Sigmoid colon (tissue), 7 donors: Measurements from ENCODE around the gene PHKB. TPM values are rescaled to one million over a fixed set of nuclear protein-coding genes. Genes with fewer than 3 reads are reported as not detected.

Experiments used
- DNase-seq: peaks from one replicate; pipeline ENCODE4 v3.0.0-alpha.2; 2019
- H3K27ac ChIP-seq, 4 donors: fragments of 200-600 bp; sonication (generic); one replicate each; pipeline ENCODE4 v1.5.1; 2016 to 2019; ENCODE audit warnings: mild to moderate bottlenecking in 1 of 4
- H3K27me3 ChIP-seq, 3 donors: fragments of 200-600 bp; sonication (generic); one replicate each; pipeline ENCODE4 v1.5.1; 2019; ENCODE audit warnings: mild to moderate bottlenecking in 1 of 3
- H3K36me3 ChIP-seq, 4 donors: fragments of 200-600 bp; sonication (generic); one replicate each; pipeline ENCODE4 v1.5.1; 2016 to 2019
- H3K4me1 ChIP-seq, 4 donors: fragments of 200-600 bp; sonication (generic); one replicate each; pipeline ENCODE4 v1.5.1; 2017 to 2019
- H3K4me3 ChIP-seq, 4 donors: fragments of 200-600 bp; sonication (generic); one replicate each; pipeline ENCODE4 v1.5.1; 2017 to 2019; ENCODE audit warnings: mild to moderate bottlenecking in 2 of 4, moderate library complexity in 1 of 4
- H3K9me3 ChIP-seq, 4 donors: fragments of 200-600 bp in 3 of 4; sonication (generic) in 3 of 4; one replicate each; pipeline versions ENCODE4 v1.5.1 to v1.6.1; 2013 to 2019
- CTCF ChIP-seq, 4 experiments: fragments of 450-650 bp in 3 of 4; fragments of 200-600 bp in 1 of 4; IDR thresholded peaks; one replicate each; pipeline ENCODE4 v1.5.1; 2016 to 2019; ENCODE audit warnings: antibody characterized with exemption in 4 of 4, mild to moderate bottlenecking in 3 of 4, moderate library complexity in 2 of 4
- EP300 ChIP-seq, 4 donors: sonication (generic); formaldehyde crosslinking; IDR thresholded peaks; one replicate each; pipeline ENCODE4 v1.6.1; 2017; ENCODE audit warnings: antibody characterized with exemption in 4 of 4
- POLR2A ChIP-seq, 2 donors: fragments of 450-650 bp; IDR thresholded peaks; one replicate each; pipeline ENCODE4 v1.6.1; 2016; ENCODE audit warnings: antibody characterized with exemption in 2 of 2, mild to moderate bottlenecking in 2 of 2, moderate library complexity in 2 of 2
- POLR2AphosphoS5 ChIP-seq, 4 donors: sonication (generic); formaldehyde crosslinking; IDR thresholded peaks; one replicate each; pipeline ENCODE4 v1.6.1; 2017; ENCODE audit warnings: antibody characterized with exemption in 4 of 4
- WGBS, 2 donors: extraction: QIAGEN DNeasy Blood & Tissue Kit; methylation state at CpG; one replicate each; pipeline ENCODE4 v1.1.7; 2013; 5-methylcytosine and 5-hydroxymethylcytosine counted together
- intact Hi-C: fragments of 100-400 bp; cut with DNase I; formaldehyde crosslinking; loops from one replicate; pipeline ENCODE4 v1.15.1; 2023
- polyA plus RNA-seq, 3 donors: library from polyadenylated mRNA; stranded (reverse); fragments of 200-250 nt; gene quantifications; one replicate each; pipeline ENCODE4 v1.2.3, GENCODE V29; 2013
- total RNA-seq, 4 donors: library from RNA; depleted of rRNA; stranded (reverse); fragments of >200 nt; gene quantifications; one replicate each; pipeline ENCODE4 v1.1.0, GENCODE V29; 2016
- donor health status: healthy with polysubstance abuse.
- donor health status: Bipolar disorder and iron deficiency.
- donor health status: healthy.

The PHKB gene
- total and polyA plus RNA-seq, 7 donors, result 24.6 to 95.6 (median 60.5) TPM

DNA sequence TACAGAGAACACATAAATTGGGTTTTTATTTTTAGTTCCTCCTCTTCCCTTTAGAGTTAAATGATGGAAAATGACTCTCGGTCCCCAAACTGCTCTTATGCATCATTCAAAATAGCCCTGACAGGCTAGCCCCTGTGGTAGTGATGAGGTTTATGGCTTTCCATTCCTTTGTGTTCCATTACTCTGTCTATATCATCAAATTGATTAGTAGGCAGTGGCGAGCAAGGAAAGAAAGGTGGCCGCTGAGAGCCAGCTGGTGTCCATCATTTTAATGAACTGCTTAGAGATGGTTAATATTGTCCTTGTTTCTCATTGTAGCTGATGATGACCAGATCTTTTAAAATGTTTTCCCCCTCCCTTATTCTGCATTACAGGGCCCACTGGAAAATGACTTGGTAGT lies 179.5 kb downstream of the PHKB start:
- Histone ChIP-seq H3K4me3 (no peak overlapping the region), H3K9me3 (no peaks in the 10 kb centered on the region), H3K36me3 (peaks cover 0 to 3% (median 0%) of the 10 kb centered on the region in 4 donors), H3K4me1 (peaks cover 0 to 18% (median 8%) of the 10 kb centered on the region in 4 donors), H3K27ac (no peak overlapping the region), H3K27me3 (no peaks in the 10 kb centered on the region)
- DNase-seq, result no peak
- 91 to 99% methylated on average over 3 of the region's 3 CpGs for WGBS, 2 donors
- intact Hi-C loops, result no loop called here
- no peak for TF ChIP-seq CTCF (IDR thresholded peaks at IDR 0.05)
- TF ChIP-seq POLR2A (IDR thresholded peaks at IDR 0.05), result no peak
- TF ChIP-seq POLR2AphosphoS5 (IDR thresholded peaks at IDR 0.05), result no peak

DNA sequence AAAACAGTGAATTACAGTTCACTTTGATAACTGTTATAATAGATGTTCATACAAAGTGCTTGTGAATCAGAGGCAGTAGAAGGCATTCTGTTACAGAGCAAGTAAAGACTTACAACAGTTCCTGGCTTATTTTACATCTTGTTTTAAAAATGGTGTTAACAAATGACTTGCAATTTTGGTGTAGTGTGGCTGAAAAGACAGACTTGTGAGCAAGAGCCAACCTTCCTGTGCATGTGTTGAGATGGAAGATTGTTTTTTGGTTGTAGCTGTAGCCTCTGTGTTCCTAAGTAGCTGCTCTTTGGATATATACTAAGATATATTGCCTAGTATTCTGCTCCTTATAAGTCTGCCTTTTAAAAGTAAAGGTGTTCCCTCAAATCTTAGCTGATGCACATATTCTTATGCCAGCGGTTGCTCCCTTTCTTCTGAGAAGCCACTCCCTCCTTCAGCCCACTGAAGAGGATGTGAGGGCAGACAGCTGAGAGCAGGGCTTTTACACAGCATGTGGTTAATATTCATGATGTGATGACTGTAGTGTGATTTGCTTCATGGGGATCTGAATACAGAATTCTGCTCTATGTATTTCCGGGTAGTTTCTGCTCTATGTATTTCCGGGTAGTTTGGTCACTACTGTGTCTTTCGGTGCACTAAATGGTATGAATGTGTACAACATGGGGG lies 182.3 kb downstream of the PHKB start:
- 75 to 94% methylated on average over 4 of the region's 4 CpGs for WGBS, 2 donors
- intact Hi-C loops, result no loop called here
- Histone ChIP-seq H3K9me3 (no peaks in the 10 kb centered on the region), H3K4me1 (peaks cover 0 to 18% (median 8%) of the 10 kb centered on the region in 4 donors), H3K36me3 (peaks cover 0 to 8% (median 2%) of the 10 kb centered on the region in 4 donors), H3K27ac (no peak overlapping the region), H3K27me3 (no peaks in the 10 kb centered on the region), H3K4me3 (no peak overlapping the region)
- DNase-seq, result no peak
- no peak for TF ChIP-seq POLR2AphosphoS5 (IDR thresholded peaks at IDR 0.05)
- TF ChIP-seq POLR2A (IDR thresholded peaks at IDR 0.05), result no peak

GRCh38 chr16:47644166-47644565 lies 183.0 kb downstream of the PHKB start:
- Histone ChIP-seq H3K27me3 (no peaks in the 10 kb centered on the region), H3K36me3 (peaks cover 0 to 15% (median 6%) of the 10 kb centered on the region in 4 donors), H3K4me1 (peaks cover 0 to 18% (median 8%) of the 10 kb centered on the region in 4 donors), H3K9me3 (no peaks in the 10 kb centered on the region), H3K27ac (no peak overlapping the region), H3K4me3 (no peak overlapping the region)
- TF ChIP-seq POLR2A (IDR thresholded peaks at IDR 0.05) (no peak), EP300 (IDR thresholded peaks at IDR 0.05) (no peak), CTCF (IDR thresholded peaks at IDR 0.05) (no peak), POLR2AphosphoS5 (IDR thresholded peaks at IDR 0.05) (no peak)
- DNase-seq, result no peak
- 72 to 81% methylated on average over 2 of the region's 2 CpGs for WGBS, 2 donors
- intact Hi-C loops, result no loop called here

DNA sequence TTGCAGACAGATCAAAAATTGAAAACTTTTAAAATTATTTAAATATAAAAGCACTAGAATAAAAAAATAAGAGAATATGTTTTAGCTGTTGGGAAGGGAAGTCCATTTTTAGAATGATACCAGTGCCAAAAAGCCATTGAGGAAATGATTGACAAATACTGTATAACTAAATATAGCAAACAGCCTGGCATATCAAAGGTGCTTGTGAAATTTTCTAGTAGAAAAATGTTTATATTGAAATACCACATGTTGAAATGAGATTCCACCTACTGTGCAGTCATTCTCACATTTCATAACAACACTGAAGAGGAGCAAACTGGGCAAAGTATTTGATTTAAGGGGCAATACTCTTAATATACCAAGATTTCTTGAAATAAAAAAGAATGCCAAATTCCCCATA lies 183.5 kb downstream of the PHKB start:
- peaks cover 0 to 20% (median 6%) of the 10 kb centered on the region in 4 donors for H3K36me3 ChIP-seq
- no peak overlapping the region for H3K4me3 ChIP-seq
- H3K27me3 ChIP-seq, result no peaks in the 10 kb centered on the region
- H3K4me1 ChIP-seq, result peaks cover 0 to 18% (median 8%) of the 10 kb centered on the region in 4 donors
- intact Hi-C loops, result no loop called here
- TF ChIP-seq POLR2AphosphoS5 (IDR thresholded peaks at IDR 0.05) (no peak), CTCF (IDR thresholded peaks at IDR 0.05) (no peak), POLR2A (IDR thresholded peaks at IDR 0.05) (no peak), EP300 (IDR thresholded peaks at IDR 0.05) (no peak)
- no peak for DNase-seq
- H3K9me3 ChIP-seq, result no peaks in the 10 kb centered on the region
- H3K27ac ChIP-seq, result no peak overlapping the region

DNA sequence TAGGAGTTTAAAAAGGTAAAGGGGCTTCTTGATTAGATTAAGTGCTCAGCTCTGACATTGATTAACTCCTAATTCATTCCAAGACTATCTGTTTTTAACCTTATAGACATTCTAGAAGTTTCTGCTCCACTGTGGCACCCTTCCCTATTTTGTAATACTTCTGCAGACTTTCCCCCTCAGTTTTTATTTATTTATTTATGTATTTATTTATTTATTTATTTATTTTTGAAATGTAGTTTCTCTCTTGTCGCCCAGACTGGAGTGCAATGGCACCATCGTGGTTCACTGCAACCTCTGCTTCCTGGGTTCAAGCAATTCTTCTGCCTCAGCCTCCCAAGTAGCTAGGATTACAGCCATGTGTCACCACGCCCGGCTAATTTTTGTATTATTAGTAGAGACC lies 185.8 kb downstream of the PHKB start:
- intact Hi-C loops, result no loop called here
- peaks cover 4 to 42% (median 6%) of the 10 kb centered on the region in 4 donors for H3K36me3 ChIP-seq
- H3K4me1 ChIP-seq, result peaks cover 0 to 18% (median 8%) of the 10 kb centered on the region in 4 donors
- WGBS, 2 donors, result 97% methylated on average over 4 of the region's 4 CpGs
- no peak for TF ChIP-seq POLR2AphosphoS5 (IDR thresholded peaks at IDR 0.05)
- no peak for TF ChIP-seq EP300 (IDR thresholded peaks at IDR 0.05)
- TF ChIP-seq CTCF (IDR thresholded peaks at IDR 0.05), result no peak
- TF ChIP-seq POLR2A (IDR thresholded peaks at IDR 0.05), result no peak
- no peaks in the 10 kb centered on the region for H3K27me3 ChIP-seq
- no peak for DNase-seq
- H3K4me3 ChIP-seq, result no peak overlapping the region
- no peaks in the 10 kb centered on the region for H3K9me3 ChIP-seq
- no peak overlapping the region for H3K27ac ChIP-seq
